Activated gamma-delta T cell treated with anti-CD3 and anti-CD28 coated beads, Interleukin-2, amount 50 U/mL, for 16 hours (primary cell): Measurements from ENCODE around the gene BCAR1.
"Not testable (repeated sequence)": the region's sequence is repeated elsewhere in the genome, so short reads cannot be mapped to it uniquely, and the experiment has no call there.

Experiments
- DNase-seq: peaks from one replicate; pipeline ENCODE4 v3.0.0-alpha.2; 2020; ENCODE audit warnings: low read depth

BCAR1 gene

DNA sequence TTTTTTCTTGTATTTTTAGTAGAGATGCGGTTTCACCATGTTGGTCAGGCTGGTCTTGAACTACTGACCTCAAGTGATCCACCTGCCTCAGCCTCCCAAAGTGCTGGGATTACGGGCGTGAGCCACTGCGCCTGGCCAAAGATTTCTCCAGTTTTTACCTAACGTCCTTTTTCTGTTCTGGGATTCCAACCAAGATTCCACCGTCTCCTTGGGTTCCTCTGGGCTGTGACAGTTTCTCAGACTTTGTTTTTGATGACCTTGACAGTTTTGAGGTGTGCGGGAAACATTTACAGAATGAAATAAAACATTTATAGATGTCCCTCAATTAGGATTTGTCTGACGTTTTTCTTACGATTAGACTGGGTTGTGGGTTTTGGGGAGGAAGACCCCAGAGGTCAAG is 17.9 kb upstream of the BCAR1 start:
- DNase-seq: not testable (repeated sequence)

- DNase-seq: no peak
Observed at GRCh38 chr16:75267631-75268264, 16.3 kb upstream of the BCAR1 start.

- no peak for DNase-seq
Observed at GRCh38 chr16:75266738-75267630, 15.6 kb upstream of the BCAR1 start.

DNA sequence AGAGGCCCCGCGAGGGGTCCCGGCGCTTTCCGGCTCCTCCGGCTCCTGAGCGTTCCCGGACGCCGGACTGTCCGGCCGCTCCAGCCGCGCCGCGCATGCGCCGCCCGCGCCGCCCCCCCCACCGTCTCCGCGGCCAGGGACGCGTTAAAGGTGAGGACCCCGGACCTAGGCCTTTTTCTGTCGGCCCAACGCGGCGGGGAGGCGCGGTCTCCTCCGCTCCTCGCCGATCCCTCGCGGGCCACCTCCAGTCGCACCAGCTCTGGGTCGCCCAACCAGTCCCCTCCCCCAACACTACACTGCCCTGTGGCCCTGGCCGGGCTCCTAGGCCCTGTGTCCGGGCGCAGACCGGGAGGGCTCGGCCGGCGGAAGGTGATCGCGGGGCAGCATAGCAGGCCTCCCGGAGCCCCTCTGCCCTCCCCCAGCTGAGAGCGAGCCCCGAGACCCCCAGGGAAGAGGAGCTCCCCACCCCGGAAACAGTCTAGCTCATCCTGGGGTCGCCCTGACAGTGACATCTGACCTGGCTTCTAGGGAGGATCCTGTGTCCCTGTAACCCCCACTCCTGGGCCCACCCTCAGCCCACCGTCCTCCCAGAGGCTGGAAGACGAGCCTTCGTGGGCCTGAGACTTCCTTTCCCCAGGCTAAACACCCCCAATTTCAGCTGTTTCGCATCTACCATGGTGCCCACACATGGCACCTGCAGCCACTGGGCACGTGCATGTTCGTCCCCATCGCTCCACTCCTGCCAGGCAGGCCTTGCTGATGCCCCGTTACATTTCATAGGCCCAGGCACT is 14.7 kb upstream of the BCAR1 start:
- no peak for DNase-seq

DNA sequence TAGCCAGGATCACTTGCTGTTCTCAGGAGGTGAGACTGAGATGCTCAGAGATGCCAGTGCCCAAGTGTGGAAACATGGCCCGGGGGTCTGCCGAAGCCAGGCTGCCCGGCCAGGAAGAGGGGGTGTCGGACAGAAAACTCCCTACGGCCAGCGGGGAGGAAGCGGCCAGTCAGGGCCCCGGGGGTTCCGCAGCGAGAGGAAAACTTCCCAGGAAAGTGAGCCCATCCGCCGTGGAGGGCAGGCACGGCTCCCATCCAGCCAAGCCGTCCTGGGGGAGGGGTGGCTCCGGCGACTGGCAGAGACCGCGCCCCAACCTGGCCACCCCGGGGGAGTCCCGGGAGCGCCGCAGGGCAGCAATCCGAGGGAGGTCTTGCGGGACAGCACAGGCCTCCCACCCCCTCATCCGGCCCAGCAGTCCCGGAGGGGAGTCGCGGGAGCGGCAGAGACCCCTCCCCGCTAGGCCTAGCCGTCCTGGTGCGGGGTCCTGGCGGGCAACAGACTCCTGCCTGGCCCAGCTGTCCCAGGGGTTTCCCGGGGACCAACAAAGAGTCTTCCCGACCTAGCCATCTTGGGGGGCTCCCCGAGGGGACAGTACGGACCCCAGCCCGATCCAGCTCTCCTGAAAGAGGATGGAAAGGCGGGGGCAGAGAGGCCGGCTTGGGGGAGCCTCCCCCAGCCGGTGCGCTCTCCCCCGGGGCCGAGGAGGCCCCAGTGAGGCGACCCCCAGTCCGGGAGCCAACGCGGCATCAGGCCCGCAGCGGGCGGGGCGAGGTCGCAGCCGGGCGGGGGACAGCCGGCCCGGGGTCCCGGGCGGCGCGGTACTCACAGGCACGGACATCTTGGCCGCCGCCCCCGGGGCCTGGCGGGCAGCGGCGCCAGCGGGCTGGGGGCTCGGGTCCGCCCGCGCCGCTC is 13.8 kb upstream of the BCAR1 start:
- DNase-seq: no peak

DNA sequence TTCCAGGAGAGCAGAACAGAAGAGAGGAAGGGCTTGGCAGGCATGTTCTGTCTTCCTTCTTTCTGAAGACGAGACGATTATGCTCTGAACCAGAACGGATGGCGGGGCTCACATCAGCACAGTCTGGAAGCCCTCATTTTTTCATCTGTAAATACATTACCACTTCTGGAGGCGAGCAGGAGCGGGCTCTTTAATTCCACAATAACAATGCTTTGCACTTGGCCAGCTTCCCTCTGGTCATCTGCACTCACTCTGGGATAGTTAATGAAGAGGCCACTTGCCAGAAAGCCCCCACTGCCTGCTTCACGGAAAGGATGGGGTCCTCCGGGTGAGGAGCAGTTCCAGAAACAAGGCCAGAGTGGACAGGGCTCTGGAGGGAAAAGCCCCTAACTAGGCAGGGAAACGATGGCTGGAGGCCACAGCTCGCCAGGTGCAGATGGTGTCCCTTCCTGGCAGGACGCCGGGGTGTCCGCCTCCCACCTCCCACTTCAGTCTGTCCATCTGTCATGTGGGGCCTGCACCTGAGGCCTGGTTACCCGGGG is 13.1 kb upstream of the BCAR1 start:
- DNase-seq: no peak

- DNase-seq: no peak
Observed at GRCh38 chr16:75263963-75264445, 12.6 kb upstream of the BCAR1 start.

GRCh38 chr16:75263291-75263962 is 12.0 kb upstream of the BCAR1 start:
- no peak for DNase-seq

GRCh38 chr16:75262800-75263127 is 11.3 kb upstream of the BCAR1 start:
- DNase-seq: no peak

DNA sequence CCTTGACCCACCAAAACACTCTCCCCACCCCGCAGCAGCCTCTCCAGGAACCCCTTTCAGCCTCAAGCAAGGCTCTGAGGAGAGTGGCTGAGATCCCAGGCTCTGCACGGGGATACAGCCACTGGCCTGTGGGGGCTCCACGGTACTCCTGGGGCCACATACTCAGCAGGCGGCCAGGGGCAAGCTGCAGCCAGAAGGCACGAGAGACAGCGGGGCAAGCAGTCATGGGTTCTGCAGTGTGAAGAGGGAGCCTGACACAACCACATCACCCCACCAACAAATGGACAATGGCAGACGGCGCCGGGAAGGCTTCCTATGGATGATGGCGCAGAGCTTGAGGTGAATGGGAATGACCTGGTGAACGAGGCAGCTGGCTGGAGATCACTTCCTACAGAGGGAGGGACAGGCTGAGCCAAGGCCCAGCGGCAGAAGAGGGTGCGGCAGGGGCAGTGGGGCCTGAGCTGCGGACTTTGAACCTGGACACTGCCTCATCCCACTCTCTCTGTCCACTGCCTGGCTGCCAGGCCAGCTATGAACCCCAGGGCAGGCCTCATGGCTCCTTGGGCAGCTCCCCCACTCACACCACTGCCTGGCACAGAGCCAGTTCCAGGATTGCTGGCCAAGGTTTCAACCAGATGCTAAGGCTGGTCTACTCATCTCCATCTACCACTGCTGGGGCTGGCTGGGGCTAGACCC is 10.8 kb upstream of the BCAR1 start:
- no peak for DNase-seq

DNA sequence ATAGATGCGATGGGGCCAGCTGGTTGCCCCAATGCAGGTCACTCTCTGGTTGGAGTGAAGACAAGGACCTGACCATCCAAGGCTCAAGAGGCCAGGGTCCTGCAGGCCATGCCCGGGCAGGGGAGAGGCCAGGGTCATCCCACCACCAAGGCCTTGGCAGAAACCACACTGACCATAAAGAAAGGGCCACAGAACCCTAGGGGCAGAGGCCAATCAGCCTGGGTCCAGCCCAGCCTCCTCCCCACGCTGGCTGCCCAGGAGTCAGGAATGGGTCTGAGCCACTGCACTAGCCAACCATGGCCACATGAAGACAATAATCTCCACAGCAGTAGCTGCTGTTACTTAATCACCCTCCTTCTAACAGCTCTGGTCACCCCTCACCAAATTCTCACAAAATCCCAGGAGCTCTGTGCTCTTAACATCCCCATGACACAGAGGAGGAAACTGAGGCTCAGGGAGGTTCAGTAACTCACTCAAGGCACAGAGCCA is 10.2 kb upstream of the BCAR1 start:
- no peak for DNase-seq

- DNase-seq: no peak
Observed at GRCh38 chr16:75260851-75261589, 9.6 kb upstream of the BCAR1 start.

DNA sequence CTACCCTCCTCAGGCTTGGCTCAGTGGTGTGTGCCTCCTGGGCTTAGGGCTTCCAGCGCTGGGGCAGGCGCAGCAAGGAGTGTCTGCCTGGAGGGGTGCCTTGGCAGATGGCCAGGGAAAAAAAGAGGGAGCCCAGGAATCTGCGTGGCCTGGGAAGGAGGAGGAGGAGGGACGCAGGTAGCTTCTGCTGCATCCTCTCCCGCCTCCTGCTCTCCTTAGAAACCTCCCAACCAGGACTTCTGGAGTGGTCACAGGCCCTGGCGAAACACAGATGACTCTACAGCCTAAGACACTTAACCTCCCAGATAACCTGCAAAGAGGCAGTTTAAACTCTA is 7.3 kb upstream of the BCAR1 start:
- no peak for DNase-seq

DNA sequence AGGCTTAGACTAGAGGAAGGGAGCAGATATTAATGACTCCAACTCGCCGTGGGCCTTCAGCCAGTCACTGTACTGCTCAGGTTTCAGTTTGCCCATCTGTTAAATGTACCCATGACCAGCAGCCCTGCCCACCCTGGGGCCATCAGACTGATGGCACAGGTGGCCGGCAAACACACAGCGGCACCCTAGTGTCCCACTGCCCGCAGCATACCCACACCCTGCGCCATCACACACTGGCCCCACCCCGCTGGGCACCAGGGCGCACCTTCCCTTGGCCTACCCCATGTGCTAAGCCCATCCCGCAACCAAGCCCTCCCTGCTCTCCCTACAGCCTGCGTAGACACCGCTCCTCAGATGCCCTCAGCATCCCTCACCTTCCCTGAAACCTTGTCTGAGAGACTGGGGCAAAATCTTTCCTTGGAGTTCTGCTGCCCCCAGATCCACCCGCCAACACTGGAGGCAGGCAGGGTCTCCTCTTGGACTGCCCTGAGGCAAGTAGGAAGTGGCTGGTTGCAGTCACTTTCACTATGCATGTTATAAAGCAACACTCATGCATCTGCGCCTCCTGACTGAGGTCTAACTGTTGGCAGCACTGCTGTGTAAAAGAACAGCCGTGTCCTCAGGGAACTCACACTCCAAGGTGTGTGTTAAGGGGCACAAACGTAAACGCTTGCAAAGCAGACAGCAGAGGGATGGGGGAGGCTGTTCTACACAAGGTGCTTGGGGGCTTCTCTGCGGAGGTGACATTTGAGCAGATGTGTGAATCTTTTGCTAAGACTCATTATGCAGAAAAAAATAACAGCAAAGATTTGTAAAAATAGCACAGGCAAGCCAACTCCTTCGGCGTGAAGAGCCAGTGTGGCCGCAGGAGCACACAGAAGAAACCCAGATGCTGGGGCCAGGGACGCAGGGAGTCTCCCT is 6.7 kb upstream of the BCAR1 start:
- DNase-seq: no peak

GRCh38 chr16:75256696-75257343 is 5.4 kb upstream of the BCAR1 start:
- no peak for DNase-seq

GRCh38 chr16:75256059-75256571 is 4.7 kb upstream of the BCAR1 start:
- no peak for DNase-seq

DNA sequence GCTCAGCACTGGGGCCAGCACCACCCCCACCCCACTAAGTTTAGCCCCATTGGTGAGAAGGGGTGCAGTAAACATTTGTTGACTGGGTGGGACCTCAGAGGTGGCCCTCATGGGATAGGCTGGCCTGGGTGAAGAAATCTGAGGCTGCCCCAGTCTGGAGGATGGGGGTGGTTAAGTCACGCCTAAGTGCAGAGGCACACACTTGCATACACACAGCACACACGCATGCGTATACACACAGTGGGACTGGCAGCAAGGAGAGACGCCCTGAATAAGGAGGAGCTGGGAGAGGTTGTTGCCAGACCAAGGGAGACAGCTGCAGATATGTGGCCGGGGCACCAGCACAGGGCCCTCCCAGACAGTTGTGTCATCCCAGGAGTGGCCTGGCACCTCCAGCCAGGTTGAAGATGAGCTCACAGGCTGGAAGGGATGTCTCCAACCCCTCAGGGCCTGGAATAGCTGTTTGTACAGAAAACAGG is 3.0 kb upstream of the BCAR1 start:
- DNase-seq: no peak
